IMR-90 (cell line): ENCODE measurements around the gene MRM2. TPM values are rescaled to one million over a fixed set of nuclear protein-coding genes. Genes with fewer than 3 reads are reported as not detected.

Source experiments
- ATAC-seq: fragments of 200-7000 bp; cut with Tn5 transposase; 2 replicates; pipeline ENCODE4 v1.9.1; 2020; ENCODE audit warnings: low read depth, mild to moderate bottlenecking, moderate library complexity
- BruUV-seq: library from RNA; stranded (reverse); fragments of 400-500 nt; replicated peaks from 2 replicates; lab custom pipeline; 2021; lab: Mats Ljungman, UMichigan
- CTCF ChIA-PET: fragments of 300-600 bp; formaldehyde crosslinking; extraction: SDS; loops from one replicate; lab custom pipeline; 2021; ENCODE audit warnings: antibody characterized with exemption; lab: Yijun Ruan, JAX
- POLR2A ChIA-PET: fragments of 300-600 bp; sonication (Branson Sonifier 250); formaldehyde crosslinking; loops from one replicate; lab custom pipeline; 2022; ENCODE audit warnings: antibody characterized with exemption; ENCODE audit not compliant: unreplicated experiment; lab: Charles Lee
- DNase-seq: peaks from one replicate; pipeline ENCODE4 v3.0.0; 2013
- H2AFZ ChIP-seq: replicated peaks from 2 replicates; pipeline ENCODE3; 2013; ENCODE audit warnings: low read length, mild to moderate bottlenecking; ENCODE audit not compliant: poor library complexity
- H2AK5ac ChIP-seq: 2 replicates; pipeline ENCODE4 v1.6.1; 2013; ENCODE audit warnings: low read depth, low read length, inconsistent platforms
- H2AK9ac ChIP-seq: replicated peaks from 2 replicates; pipeline ENCODE3; 2013; ENCODE audit warnings: mild to moderate bottlenecking, low read depth, low read length, moderate library complexity; ENCODE audit not compliant: poor library complexity
- H2BK120ac ChIP-seq: 2 replicates; pipeline ENCODE4 v1.6.1; 2013; ENCODE audit warnings: low read depth, low read length, inconsistent platforms
- H2BK15ac ChIP-seq: 3 replicates; pipeline ENCODE4 v1.6.1; 2013; ENCODE audit warnings: low read depth, low read length, inconsistent platforms
- H2BK20ac ChIP-seq: 2 replicates; pipeline ENCODE4 v1.6.1; 2013; ENCODE audit warnings: low read depth, mild to moderate bottlenecking, inconsistent platforms, low read length, moderate library complexity
- H2BK5ac ChIP-seq: 2 replicates; pipeline ENCODE4 v1.6.1; 2013; ENCODE audit warnings: mild to moderate bottlenecking, low read depth, low read length, inconsistent platforms; ENCODE audit not compliant: poor library complexity, severe bottlenecking
- H3K14ac ChIP-seq: replicated peaks from 2 replicates; pipeline ENCODE4 v1.6.1; 2013; ENCODE audit warnings: low read depth, low read length, inconsistent platforms
- H3K18ac ChIP-seq: 2 replicates; pipeline ENCODE4 v1.6.1; 2013; ENCODE audit warnings: low read depth, low read length, control low read depth
- H3K23ac ChIP-seq: 2 replicates; pipeline ENCODE4 v1.6.1; 2013; ENCODE audit warnings: low read depth, low read length, inconsistent platforms
- H3K27ac ChIP-seq: 2 replicates; pipeline ENCODE4 v1.5.1; 2013; ENCODE audit warnings: mild to moderate bottlenecking, control low read depth, low read length; ENCODE audit not compliant: insufficient read depth
- H3K27me3 ChIP-seq: 2 replicates; pipeline ENCODE4 v1.6.1; 2013; ENCODE audit warnings: low read length; ENCODE audit not compliant: control insufficient read depth, insufficient read depth
- H3K36me3 ChIP-seq: 2 replicates; pipeline ENCODE4 v1.6.1; 2013; ENCODE audit warnings: low read length, mixed read lengths; ENCODE audit not compliant: control insufficient read depth, insufficient read depth
- H3K4ac ChIP-seq: 2 replicates; pipeline ENCODE4 v1.6.1; 2013; ENCODE audit warnings: low read depth, low read length, inconsistent platforms
- H3K4me1 ChIP-seq: 2 replicates; pipeline ENCODE4 v1.6.1; 2013; ENCODE audit warnings: low read length, mixed read lengths; ENCODE audit not compliant: control insufficient read depth, insufficient read depth
- H3K4me2 ChIP-seq: 2 replicates; pipeline ENCODE4 v1.6.1; 2013; ENCODE audit warnings: low read depth, mild to moderate bottlenecking, control low read depth, low read length, moderate library complexity
- H3K4me3 ChIP-seq: 2 replicates; pipeline ENCODE4 v1.5.1; 2013; ENCODE audit warnings: low read depth, mild to moderate bottlenecking, control low read depth, low read length, moderate library complexity; ENCODE audit not compliant: insufficient read depth
- H3K56ac ChIP-seq: 2 replicates; pipeline ENCODE4 v1.6.1; 2013; ENCODE audit warnings: low read length, inconsistent platforms; ENCODE audit not compliant: insufficient read depth; ENCODE audit errors: extremely low read depth
- H3K79me1 ChIP-seq, 2 experiments: 2 replicates each; pipeline ENCODE4 v1.6.1; 2013; ENCODE audit warnings: low read length in 2 of 2, inconsistent platforms in 1 of 2, low read depth in 1 of 2
- H3K9ac ChIP-seq: 2 replicates; pipeline ENCODE4 v1.6.1; 2013; ENCODE audit warnings: low read depth, low read length, control low read depth
- H3K9me1 ChIP-seq: 2 replicates; pipeline ENCODE4 v1.6.1; 2013; ENCODE audit warnings: low read length, inconsistent platforms; ENCODE audit not compliant: insufficient read depth
- H3K9me3 ChIP-seq: 2 replicates; pipeline ENCODE4 v1.6.1; 2013; ENCODE audit warnings: low read length; ENCODE audit not compliant: control insufficient read depth, insufficient read depth
- H4K20me1 ChIP-seq: 2 replicates; pipeline ENCODE4 v1.6.1; 2013; ENCODE audit warnings: low read length, inconsistent platforms; ENCODE audit not compliant: insufficient read depth
- H4K5ac ChIP-seq: 2 replicates; pipeline ENCODE4 v1.6.1; 2013; ENCODE audit warnings: mild to moderate bottlenecking, low read depth, low read length, control low read depth
- H4K8ac ChIP-seq, 2 experiments: 2 replicates each; pipeline ENCODE4 v1.6.1; 2013; ENCODE audit warnings: low read depth in 2 of 2, low read length in 2 of 2, control low read depth in 1 of 2, inconsistent platforms in 1 of 2
- H4K91ac ChIP-seq: 2 replicates; pipeline ENCODE4 v1.6.1; 2013; ENCODE audit warnings: low read depth, low read length, inconsistent platforms; ENCODE audit not compliant: insufficient read depth
- CEBPB ChIP-seq: IDR thresholded peaks from 2 replicates; pipeline ENCODE4 v1.6.1; 2012; ENCODE audit warnings: low read depth, low read length, improper control_type of control experiment
- CHD1 ChIP-seq: IDR thresholded peaks from 2 replicates; pipeline ENCODE4 v1.6.1; 2012; ENCODE audit warnings: low read depth, low read length, improper control_type of control experiment
- MAFK ChIP-seq: IDR thresholded peaks from 2 replicates; pipeline ENCODE4 v1.6.1; 2012; ENCODE audit warnings: low read depth, low read length, improper control_type of control experiment
- MAZ ChIP-seq: IDR thresholded peaks from 2 replicates; pipeline ENCODE4 v1.6.1; 2012; ENCODE audit warnings: low read depth, mild to moderate bottlenecking, low read length, improper control_type of control experiment, moderate library complexity, borderline replicate concordance
- WGBS, 2 experiments: methylation state at CpG; one replicate each; pipeline versions ENCODE4 v1.1.5 to v1.1.7; 2013; ENCODE audit warnings: missing lambda C conversion rate in 2 of 2; ENCODE audit not compliant: insufficient read length in 1 of 2; ENCODE audit errors: extremely low coverage in 2 of 2; 5-methylcytosine and 5-hydroxymethylcytosine counted together
- dilution Hi-C: fragments of 300-500 bp; cut with HindIII; formaldehyde crosslinking; loops from one replicate; pipeline ENCODE4 v1.14.3; 2018; ENCODE audit warnings: low sequenced_read_pairs; ENCODE audit not compliant: unreplicated experiment
- in situ Hi-C: fragments of 300-500 bp; cut with MboI; formaldehyde crosslinking; loops from 3 replicates; pipeline ENCODE4 v1.14.3; 2019; ENCODE audit warnings: low sequenced_read_pairs, inconsistent platforms, mixed read lengths
- intact Hi-C: fragments of 100-400 bp; cut with micrococcal nuclease; formaldehyde crosslinking; loops from 2 replicates; pipeline ENCODE4 v1.10.0; 2022
- polyA plus RNA-seq, 3 experiments: library from polyadenylated mRNA; depleted of rRNA; stranded (reverse); fragments of >200 nt; gene quantifications; 2 replicates each; pipeline ENCODE4 v1.2.3, GENCODE V29; 2012; ENCODE audit warnings: low replicate concordance in 1 of 3
- total RNA-seq: library from RNA; depleted of rRNA; stranded (reverse); fragments of >200 nt; gene quantifications from 2 replicates; pipeline ENCODE4 v1.2.3, GENCODE V29; 2012
- TF ChIP-seq, protein P1 (sequence below): conservative IDR thresholded peaks from 2 replicates; pipeline ENCODE4 v1.5.1; 2012; ENCODE audit warnings: mild to moderate bottlenecking, low read depth, low read length, improper control_type of control experiment

The MRM2 gene
- total and polyA plus RNA-seq, 2 of the 4 experiments (the other 2 are of a cell fraction), result 19.1 to 23.8 TPM

DNA sequence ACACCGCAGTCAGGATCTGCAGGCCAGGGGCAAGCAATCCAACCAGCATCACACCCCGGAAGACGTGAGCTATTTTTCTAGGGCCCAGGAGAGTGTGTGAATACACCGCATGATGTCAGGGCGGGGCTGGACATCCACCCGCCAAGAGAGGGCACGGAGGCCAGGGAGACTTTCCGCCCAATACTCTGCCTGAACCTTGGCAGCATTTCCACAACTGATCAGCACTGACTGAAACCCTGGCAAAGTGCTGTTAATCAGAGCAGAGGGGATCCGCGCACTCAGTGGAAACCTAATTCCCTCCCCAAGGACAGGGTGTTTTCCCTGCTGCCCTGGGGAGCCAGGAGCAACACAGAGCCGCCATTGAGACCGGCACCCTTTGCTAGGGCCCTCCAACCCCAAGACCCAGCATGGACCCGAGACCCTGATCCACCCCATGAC lies 17.5 kb downstream of the MRM2 start:
- in situ Hi-C loops, result no loop called here
- Histone ChIP-seq H3K9me3 (no peaks in the 10 kb centered on the region), H3K4me2 (no peak overlapping the region), H2BK20ac (no peak overlapping the region), H2AFZ (no peak overlapping the region), H3K79me1 (peaks cover 8 to 35% of the 10 kb centered on the region in 2 experiments; a peak in 3 of 4 replicates), H3K4me3 (no peak overlapping the region), H3K9ac (no peak overlapping the region), H3K56ac (no peak overlapping the region), H3K4ac (no peak overlapping the region), H4K8ac (no peak overlapping the region), H2BK15ac (no peak overlapping the region), H3K23ac (no peak overlapping the region), H4K91ac (no peak overlapping the region), H4K5ac (no peak overlapping the region), H2BK120ac (no peak overlapping the region), H3K18ac (no peak overlapping the region), H3K9me1 (no peaks in the 10 kb centered on the region), H2AK5ac (no peak overlapping the region), H3K27me3 (no peaks in the 10 kb centered on the region), H3K4me1 (no peaks in the 10 kb centered on the region), H4K20me1 (peaks cover 3% of the 10 kb centered on the region), H3K36me3 (peaks cover 53% of the 10 kb centered on the region), H3K27ac (no peak overlapping the region), H2BK5ac (no peak overlapping the region), H3K14ac (no peak overlapping the region), H2AK9ac (no peak overlapping the region)
- 100% methylated on average over 1 of the region's 13 CpGs; no CpG with 5 or more reads in 1 of the 2 experiments for WGBS, 2 experiments
- POLR2A ChIA-PET, result no interaction called here
- no peak for DNase-seq
- dilution Hi-C loops, result no loop called here
- BruUV-seq, result no TSS peak
- no peak for ATAC-seq
- TF ChIP-seq CEBPB (no peak), MAFK (no peak), MAZ (no peak), CHD1 (no peak)
- TF ChIP-seq, protein P1, sequence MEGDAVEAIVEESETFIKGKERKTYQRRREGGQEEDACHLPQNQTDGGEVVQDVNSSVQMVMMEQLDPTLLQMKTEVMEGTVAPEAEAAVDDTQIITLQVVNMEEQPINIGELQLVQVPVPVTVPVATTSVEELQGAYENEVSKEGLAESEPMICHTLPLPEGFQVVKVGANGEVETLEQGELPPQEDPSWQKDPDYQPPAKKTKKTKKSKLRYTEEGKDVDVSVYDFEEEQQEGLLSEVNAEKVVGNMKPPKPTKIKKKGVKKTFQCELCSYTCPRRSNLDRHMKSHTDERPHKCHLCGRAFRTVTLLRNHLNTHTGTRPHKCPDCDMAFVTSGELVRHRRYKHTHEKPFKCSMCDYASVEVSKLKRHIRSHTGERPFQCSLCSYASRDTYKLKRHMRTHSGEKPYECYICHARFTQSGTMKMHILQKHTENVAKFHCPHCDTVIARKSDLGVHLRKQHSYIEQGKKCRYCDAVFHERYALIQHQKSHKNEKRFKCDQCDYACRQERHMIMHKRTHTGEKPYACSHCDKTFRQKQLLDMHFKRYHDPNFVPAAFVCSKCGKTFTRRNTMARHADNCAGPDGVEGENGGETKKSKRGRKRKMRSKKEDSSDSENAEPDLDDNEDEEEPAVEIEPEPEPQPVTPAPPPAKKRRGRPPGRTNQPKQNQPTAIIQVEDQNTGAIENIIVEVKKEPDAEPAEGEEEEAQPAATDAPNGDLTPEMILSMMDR, result no peak
- CTCF ChIA-PET, result no interaction called here
- intact Hi-C loops, result no loop called here
